K562 (cell line): Measurements from ENCODE around the gene TMEM43. TPM values are rescaled to one million over a fixed set of nuclear protein-coding genes. Genes with fewer than 3 reads are reported as not detected.
A peak's percentile ranks its signal among the peaks of the same experiment; 100 is the strongest.

Experiments used
- ATAC-seq: fragments of 200-7000 bp; cut with Tn5 transposase; 3 replicates; pipeline ENCODE4 v1.9.1; 2020; ENCODE audit warnings: moderate library complexity
- BruUV-seq: library from RNA; stranded (reverse); fragments of 400-500 nt; replicated peaks from 2 replicates; lab custom pipeline; 2021; lab: Mats Ljungman, UMichigan
- CTCF ChIA-PET: fragments of 300-600 bp; formaldehyde crosslinking; extraction: SDS; loops from one replicate; lab custom pipeline; 2021; ENCODE audit warnings: low intra/inter-chr PET ratio; lab: Yijun Ruan, JAX
- POLR2A ChIA-PET: fragments of 300-600, 350-650 bp; sonication (Branson Sonifier 250); formaldehyde crosslinking; extraction: SDS; loops from one replicate; lab custom pipeline; 2021; ENCODE audit warnings: antibody characterized with exemption, inconsistent platforms; lab: Yijun Ruan, JAX
- DNase-seq, 4 experiments: peaks; one replicate each; pipeline versions ENCODE4 v3.0.0 to v3.0.0-alpha.2; 2011 to 2018; ENCODE audit warnings: low spot score in 3 of 4, mixed read lengths in 3 of 4; ENCODE audit errors: extremely low read depth in 1 of 4
- FAIRE-seq: peaks from 2 replicates; lab custom pipeline; 2011; peaks lifted over from hg19 to GRCh38; lab: Jason Lieb, UNC
- H2AFZ ChIP-seq: 2 replicates; pipeline ENCODE4 v1.6.0; 2011; ENCODE audit warnings: low read depth, low read length, control low read depth, inconsistent platforms
- H3K27ac ChIP-seq: fragments of 200-600 bp; 3 replicates; pipeline ENCODE4 v1.8.0; 2011; ENCODE audit warnings: low read depth, mild to moderate bottlenecking, control low read depth, inconsistent platforms, low read length, moderate library complexity, mixed read lengths; ENCODE audit errors: extremely low read depth
- H3K27me3 ChIP-seq, 2 experiments: fragments of 300-600 bp in 1 of 2; 2 replicates in 1 of 2; 3 replicates in 1 of 2; pipeline versions ENCODE4 v1.6.0 to v1.8.0; 2011; ENCODE audit warnings: inconsistent platforms in 2 of 2, low read length in 2 of 2, mild to moderate bottlenecking in 1 of 2, mixed read lengths in 1 of 2, moderate library complexity in 1 of 2; ENCODE audit not compliant: control insufficient read depth in 2 of 2, insufficient read depth in 2 of 2
- H3K36me3 ChIP-seq: fragments of 300-600 bp; 3 replicates; pipeline ENCODE4 v1.8.0; 2011; ENCODE audit warnings: mild to moderate bottlenecking, low read length, inconsistent platforms; ENCODE audit not compliant: control insufficient read depth, insufficient read depth
- H3K4me1 ChIP-seq, 2 experiments: fragments of 200-600 bp in 1 of 2; replicated peaks in 1 of 2; 2 replicates in 1 of 2; 3 replicates in 1 of 2; pipeline versions ENCODE4 v1.5.1 to v1.8.0; 2011; ENCODE audit warnings: inconsistent platforms in 2 of 2, low read length in 2 of 2, mild to moderate bottlenecking in 1 of 2, mixed read lengths in 1 of 2, moderate library complexity in 1 of 2; ENCODE audit not compliant: control insufficient read depth in 2 of 2, insufficient read depth in 2 of 2
- H3K4me2 ChIP-seq: 2 replicates; pipeline ENCODE4 v1.6.1; 2011; ENCODE audit warnings: low read length, control low read depth, inconsistent platforms, mixed read lengths; ENCODE audit not compliant: insufficient read depth
- H3K4me3 ChIP-seq: fragments of 200-600 bp; sonication (generic), shearing (Covaris generic); 2 replicates; pipeline ENCODE4 v1.5.1; 2016; ENCODE audit warnings: control low read depth, inconsistent platforms
- H3K79me2 ChIP-seq: fragments of 200-600 bp; 3 replicates; pipeline ENCODE4 v1.8.0; 2011; ENCODE audit warnings: low read length, inconsistent platforms; ENCODE audit not compliant: control insufficient read depth, insufficient read depth
- H3K9ac ChIP-seq, 2 experiments: 2 replicates each; pipeline versions ENCODE4 v1.6.0 to v1.6.1; 2011; ENCODE audit warnings: low read depth in 2 of 2, low read length in 2 of 2, control low read depth in 1 of 2, inconsistent platforms in 1 of 2, mild to moderate bottlenecking in 1 of 2, mixed read lengths in 1 of 2; ENCODE audit not compliant: insufficient read depth in 1 of 2
- H3K9me1 ChIP-seq: one replicate; pipeline ENCODE4 v1.6.0; 2011; ENCODE audit warnings: inconsistent platforms, mild to moderate bottlenecking, low read length, moderate library complexity; ENCODE audit not compliant: control insufficient read depth, insufficient read depth
- H3K9me3 ChIP-seq: replicated peaks from 2 replicates; pipeline ENCODE4 v1.5.1; 2011; ENCODE audit warnings: low read depth, low read length, inconsistent platforms; ENCODE audit not compliant: control insufficient read depth, insufficient read depth
- H4K20me1 ChIP-seq: replicated peaks from 2 replicates; pipeline ENCODE4 v1.6.1; 2011; ENCODE audit warnings: low read length, inconsistent platforms, mixed read lengths; ENCODE audit not compliant: control insufficient read depth, insufficient read depth
- CEBPG ChIP-seq, 3 experiments: fragments of 200-800 bp in 1 of 3; sonication (Bioruptor generic) in 1 of 3; sonication (generic) in 1 of 3; formaldehyde crosslinking in 1 of 3; IDR thresholded peaks in 2 of 3; conservative IDR thresholded peaks in 1 of 3; 2 replicates each; pipeline versions ENCODE4 v1.6.1 to v1.8.0; 2016 to 2022; ENCODE audit warnings: missing compliant biosample characterization in 2 of 3, missing genetic modification characterization in 2 of 3, mild to moderate bottlenecking in 1 of 3, missing genetic modification reagents in 1 of 3
- MYC ChIP-seq, 2 experiments: fragments of 250-450 bp in 1 of 2; sonication (Bioruptor Pico) in 1 of 2; IDR thresholded peaks; 2 replicates each; pipeline versions ENCODE4 v1.5.1 to v1.6.1; 2012 to 2021; ENCODE audit warnings: low read depth in 2 of 2, borderline replicate concordance in 1 of 2, improper control_type of control experiment in 1 of 2, low read length in 1 of 2, mild to moderate bottlenecking in 1 of 2, moderate library complexity in 1 of 2
- POLR2AphosphoS5 ChIP-seq: IDR thresholded peaks from 2 replicates; pipeline ENCODE4 v1.6.1; 2011; ENCODE audit warnings: mild to moderate bottlenecking, low read depth, low read length, moderate library complexity; ENCODE audit not compliant: control insufficient read depth, insufficient read depth
- POLR2G ChIP-seq: fragments of 200-400 bp; formaldehyde crosslinking; IDR thresholded peaks from 2 replicates; pipeline ENCODE4 v1.6.1; 2017; ENCODE audit warnings: low read depth, mild to moderate bottlenecking, antibody characterized with exemption, low read length, moderate library complexity
- XRCC5 ChIP-seq: fragments of 200-400 bp; formaldehyde crosslinking; IDR thresholded peaks from 2 replicates; pipeline ENCODE4 v1.6.1; 2017; ENCODE audit warnings: low read depth, mild to moderate bottlenecking, low read length
- ZNF584 ChIP-seq: fragments of 200-800 bp; sonication (Bioruptor generic); IDR thresholded peaks from 2 replicates; pipeline ENCODE4 v1.6.1; 2016; ENCODE audit warnings: low read depth, mild to moderate bottlenecking, missing genetic modification characterization, missing compliant biosample characterization
- WGBS: fragments of 100-300 bp; shearing (Covaris generic); methylation state at CpG from one replicate; pipeline ENCODE4 v1.1.6; 2016; ENCODE audit warnings: low coverage, mixed read lengths; ENCODE audit not compliant: insufficient coverage; ENCODE audit errors: missing lambda C conversion rate; 5-methylcytosine and 5-hydroxymethylcytosine counted together
- in situ Hi-C: fragments of 300-500 bp; cut with MboI; formaldehyde crosslinking; loops from 4 replicates; pipeline ENCODE4 v1.15.0; 2018; ENCODE audit warnings: inconsistent platforms, mixed read lengths
- intact Hi-C: fragments of 100-400 bp; cut with micrococcal nuclease; formaldehyde crosslinking; loops from 2 replicates; pipeline ENCODE4 v1.14.2; 2022
- polyA plus RNA-seq, 8 experiments: library from polyadenylated mRNA; depleted of rRNA in 4 of 8; stranded (reverse) in 5 of 8; unstranded in 3 of 8; fragments of >200 nt; fragmentation: Nextera tagmentation in 2 of 8; fragmentation: Illumina TruSeq in 1 of 8; extraction: Ambion mirVana in 2 of 8; extraction: Trizol in 1 of 8; gene quantifications; 2 replicates each; pipeline versions ENCODE4 v1.2.1 to v1.2.3, GENCODE V29; 2011 to 2014; ENCODE audit warnings: inconsistent platforms in 1 of 8, missing spikeins in 1 of 8
- total RNA-seq, 7 experiments: library from RNA; depleted of rRNA in 6 of 7; stranded (reverse); fragments of >200 nt in 6 of 7; fragmentation: Illumina TruSeq in 2 of 7; extraction: Trizol in 2 of 7; gene quantifications; 2 replicates each; pipeline versions ENCODE4 v1.2.1 to v1.2.3, GENCODE V29; 2011 to 2021; ENCODE audit warnings: low replicate concordance in 1 of 7
- TF ChIP-seq, protein P1 (sequence below): fragments of 200-400 bp; formaldehyde crosslinking; IDR thresholded peaks from 2 replicates; pipeline ENCODE4 v1.6.1; 2017; ENCODE audit warnings: mild to moderate bottlenecking, low read depth, low read length, moderate library complexity

The TMEM43 gene
- total and polyA plus RNA-seq, 9 of the 15 experiments (the other 6 are each of a cell fraction or from before 2014, with no cell fraction given), result 16.7 to 46.1 (median 35.7) TPM

GRCh38 chr3:14137004-14137403 lies 12.2 kb downstream of the TMEM43 start:
- intact Hi-C loops, result no loop called here
- Histone ChIP-seq H3K4me1 (peaks cover 0 to 3% of the 10 kb centered on the region in 2 experiments; a peak in 1 of 5 replicates), H3K27ac (no peak overlapping the region), H3K9me1 (no peaks in the 10 kb centered on the region), H3K9ac (peak overlapping the region in 1 of 2 experiments; percentile 6; a peak in 1 of 4 replicates), H3K27me3 (no peaks in the 10 kb centered on the region), H3K79me2 (no peaks in the 10 kb centered on the region), H2AFZ (no peak overlapping the region), H3K4me3 (no peak overlapping the region), H3K4me2 (no peak overlapping the region), H3K36me3 (peaks cover 74% of the 10 kb centered on the region; the same call in 2 of the 3 replicates), H4K20me1 (no peaks in the 10 kb centered on the region; the same call in 1 of the 2 replicates), H3K9me3 (no peaks in the 10 kb centered on the region)
- POLR2A ChIA-PET, result interaction anchor here (0.5 to 4.2 kb wide), 3 partner anchors 11 to 157 kb away, joined by 3 to 24 read pairs (median 4); partner anchors contain the start of genes CHCHD4 and TMEM43
- in situ Hi-C loops, result no loop called here
- no TSS peak for BruUV-seq
- FAIRE-seq (no peak), ATAC-seq (no peak), DNase-seq (no peak)
- CTCF ChIA-PET, result no interaction called here
- TF ChIP-seq POLR2G, result peak; percentile 49; the same call in 1 of the 2 replicates
- no peak for TF ChIP-seq XRCC5
- TF ChIP-seq POLR2AphosphoS5, result 0 out of 2 replicates have a peak, but pooled peaks have one; percentile 12
- WGBS, result 86% methylated on average over 3 of the region's 3 CpGs

GRCh38 chr3:14137445-14137844 lies 12.6 kb downstream of the TMEM43 start:
- ATAC-seq, result no peak
- H3K4me1 ChIP-seq, result peaks cover 0 to 3% of the 10 kb centered on the region in 2 experiments; a peak in 1 of 5 replicates
- intact Hi-C loops (no loop called here), in situ Hi-C loops (no loop called here)
- DNase-seq, result no peak
- no peak overlapping the region for H3K4me2 ChIP-seq
- no peak overlapping the region for H3K4me3 ChIP-seq
- no peak for FAIRE-seq
- no peak overlapping the region; a peak in 1 of 4 replicates for H3K9ac ChIP-seq
- H3K9me1 ChIP-seq, result no peaks in the 10 kb centered on the region
- H3K27me3 ChIP-seq, result no peaks in the 10 kb centered on the region
- 50% methylated on average over 3 of the region's 3 CpGs for WGBS
- no peaks in the 10 kb centered on the region for H3K9me3 ChIP-seq
- BruUV-seq, result no TSS peak
- H3K79me2 ChIP-seq, result no peaks in the 10 kb centered on the region
- no peaks in the 10 kb centered on the region; the same call in 1 of the 2 replicates for H4K20me1 ChIP-seq
- peaks cover 74% of the 10 kb centered on the region; the same call in 2 of the 3 replicates for H3K36me3 ChIP-seq
- ChIA-PET POLR2A (interaction anchor here (0.8 to 4.2 kb wide), 2 partner anchors 10 to 12 kb away, joined by 4 to 24 read pairs; partner anchors contain the start of genes CHCHD4 and TMEM43), CTCF (no interaction called here)
- H3K27ac ChIP-seq, result no peak overlapping the region
- no peak overlapping the region for H2AFZ ChIP-seq
- TF ChIP-seq POLR2AphosphoS5 (0 out of 2 replicates have a peak, but pooled peaks have one; percentile 3), MYC (IDR thresholded peaks at IDR 0.05; ENCODE audit: low read depth, low read length) (no peak), MYC (CRISPR knock-in tag; IDR thresholded peaks at IDR 0.05; ENCODE audit: borderline replicate concordance, low read depth) (no peak), ZNF584 (CRISPR knock-in tag) (no peak), CEBPG (CRISPR knock-in tag; IDR thresholded peaks at IDR 0.05) (no peak), CEBPG (tag; conservative IDR thresholded peaks at IDR 0.05 in 1 of 2, IDR thresholded peaks at IDR 0.05 in 1 of 2) (no peak)
- TF ChIP-seq, protein P1, sequence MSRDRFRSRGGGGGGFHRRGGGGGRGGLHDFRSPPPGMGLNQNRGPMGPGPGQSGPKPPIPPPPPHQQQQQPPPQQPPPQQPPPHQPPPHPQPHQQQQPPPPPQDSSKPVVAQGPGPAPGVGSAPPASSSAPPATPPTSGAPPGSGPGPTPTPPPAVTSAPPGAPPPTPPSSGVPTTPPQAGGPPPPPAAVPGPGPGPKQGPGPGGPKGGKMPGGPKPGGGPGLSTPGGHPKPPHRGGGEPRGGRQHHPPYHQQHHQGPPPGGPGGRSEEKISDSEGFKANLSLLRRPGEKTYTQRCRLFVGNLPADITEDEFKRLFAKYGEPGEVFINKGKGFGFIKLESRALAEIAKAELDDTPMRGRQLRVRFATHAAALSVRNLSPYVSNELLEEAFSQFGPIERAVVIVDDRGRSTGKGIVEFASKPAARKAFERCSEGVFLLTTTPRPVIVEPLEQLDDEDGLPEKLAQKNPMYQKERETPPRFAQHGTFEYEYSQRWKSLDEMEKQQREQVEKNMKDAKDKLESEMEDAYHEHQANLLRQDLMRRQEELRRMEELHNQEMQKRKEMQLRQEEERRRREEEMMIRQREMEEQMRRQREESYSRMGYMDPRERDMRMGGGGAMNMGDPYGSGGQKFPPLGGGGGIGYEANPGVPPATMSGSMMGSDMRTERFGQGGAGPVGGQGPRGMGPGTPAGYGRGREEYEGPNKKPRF, result no peak
